NK-92 (cell line): ENCODE measurements around the gene PLAC8.
"Not testable (repeated sequence)": the region's sequence is repeated elsewhere in the genome, so short reads cannot be mapped to it uniquely, and the experiment has no call there.

Source experiments
- DNase-seq: peaks from one replicate; lab custom pipeline; 2025; ENCODE audit not compliant: unreplicated experiment; lab: John Stamatoyannopoulos, UW

The PLAC8 gene

DNA sequence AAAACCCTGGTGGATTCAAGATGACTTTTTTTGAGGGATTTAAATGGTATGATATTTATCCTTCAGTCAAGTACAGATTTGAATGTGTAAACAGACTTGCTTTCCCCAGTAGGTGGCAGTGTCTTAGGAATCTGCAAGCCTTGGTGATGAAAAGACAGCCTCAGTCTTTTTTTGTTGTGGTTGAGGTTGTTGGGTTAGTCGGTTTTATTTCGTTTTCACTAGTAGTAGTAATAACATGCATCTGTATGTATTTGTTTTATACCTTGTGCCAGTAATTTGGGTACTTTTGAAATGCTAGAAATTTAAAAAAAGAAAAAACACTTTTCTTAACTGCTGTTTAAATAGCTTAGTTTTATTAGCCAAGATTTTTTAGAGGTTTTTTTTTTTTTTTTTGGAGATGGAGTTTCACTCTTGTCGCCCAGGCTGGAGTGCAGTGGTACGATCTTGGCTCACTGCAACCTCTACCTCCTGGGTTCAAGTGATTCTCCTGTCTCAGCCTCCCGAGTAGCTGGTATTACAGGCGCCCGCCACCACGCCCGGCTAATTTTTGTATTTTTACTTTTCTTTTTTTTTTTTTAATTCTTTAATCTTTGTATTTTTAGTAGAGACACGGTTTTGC lies 40.3 kb downstream of the PLAC8 start:
- DNase-seq = no peak

DNA sequence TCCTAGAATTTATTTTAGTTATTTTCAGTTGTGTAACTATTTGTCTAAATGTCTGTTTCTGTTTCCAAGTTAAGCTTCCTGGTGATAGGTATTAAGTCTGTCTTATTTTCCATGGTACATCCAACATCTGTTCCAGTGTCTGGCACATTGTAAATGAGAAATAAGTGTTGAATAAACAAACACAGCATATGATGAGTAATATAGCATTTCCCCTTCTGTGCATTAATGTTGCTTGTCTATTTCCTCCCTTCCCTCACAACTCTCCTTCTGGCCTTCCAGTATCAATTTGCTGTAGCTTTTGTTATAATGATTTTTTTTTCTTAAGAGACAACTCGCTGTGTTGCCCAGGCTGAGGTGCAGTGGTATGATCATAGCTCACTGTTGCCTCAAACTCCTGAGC lies 43.4 kb downstream of the PLAC8 start:
- no peak for DNase-seq

GRCh38 chr4:83067058-83067639 lies 47.4 kb downstream of the PLAC8 start:
- no peak for DNase-seq

DNA sequence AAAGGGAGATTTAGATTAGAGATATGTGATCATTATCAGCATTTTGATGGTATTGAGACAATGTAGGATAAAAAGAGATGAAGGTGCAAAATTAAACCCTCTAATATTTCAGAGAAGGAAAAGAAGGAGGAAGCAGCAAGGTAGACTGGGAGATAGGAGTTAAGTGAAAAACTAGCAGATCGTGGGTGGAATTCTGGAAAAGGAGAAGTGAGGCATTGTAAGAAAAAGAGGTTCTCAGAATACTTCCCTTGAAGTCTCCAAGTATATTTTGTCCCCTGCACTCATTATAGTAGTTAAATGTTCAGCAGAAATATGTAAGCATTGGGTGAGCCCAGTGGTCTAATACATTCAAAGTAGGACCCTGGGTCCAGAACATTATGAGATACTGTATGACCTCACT lies 49.3 kb downstream of the PLAC8 start:
- DNase-seq = no peak

DNA sequence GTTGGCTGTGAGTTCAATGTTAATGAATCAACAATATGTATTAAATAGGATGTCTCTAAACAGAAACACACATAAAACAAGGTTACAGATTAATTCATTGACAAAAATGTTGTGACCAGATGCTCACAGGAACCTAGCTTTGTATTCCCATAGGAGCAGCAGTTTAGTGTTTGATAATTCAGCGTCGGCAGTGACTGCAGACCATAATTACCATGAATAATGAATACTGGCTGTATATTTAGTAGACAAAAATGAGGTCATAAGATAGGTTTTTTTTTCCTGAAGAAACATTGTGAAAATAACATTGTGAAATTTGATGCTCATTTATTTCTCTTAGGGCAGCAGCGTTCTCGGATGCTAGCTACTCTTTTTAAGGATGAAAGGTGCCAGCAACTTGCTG lies 51.8 kb downstream of the PLAC8 start:
- no peak for DNase-seq

GRCh38 chr4:83054928-83055327 lies 59.6 kb downstream of the PLAC8 start:
- DNase-seq = no peak

DNA sequence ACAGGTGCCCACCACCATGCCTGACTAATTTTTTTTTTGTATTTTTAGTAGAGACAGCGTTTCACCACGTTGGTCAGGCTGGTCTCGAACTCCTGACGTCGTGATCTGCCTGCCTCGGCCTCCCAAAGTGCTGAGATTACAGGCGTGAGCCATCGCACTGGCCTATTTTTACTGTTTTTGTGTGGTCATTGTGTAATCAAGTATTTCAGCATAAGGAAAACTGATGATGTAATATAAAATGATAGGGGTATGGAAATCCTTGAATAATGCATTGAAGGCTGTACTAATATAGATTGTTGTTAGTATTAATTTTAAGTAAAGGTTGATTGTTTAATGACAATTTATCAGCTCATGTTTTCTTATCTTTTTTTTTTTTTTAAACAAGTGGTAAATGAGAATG lies 65.7 kb downstream of the PLAC8 start:
- DNase-seq = not testable (repeated sequence)

- no peak for DNase-seq
Observed at GRCh38 chr4:83046693-83047473, 67.6 kb downstream of the PLAC8 start.

- no peak for DNase-seq
Observed at GRCh38 chr4:83043801-83044407, 70.6 kb downstream of the PLAC8 start.

DNA sequence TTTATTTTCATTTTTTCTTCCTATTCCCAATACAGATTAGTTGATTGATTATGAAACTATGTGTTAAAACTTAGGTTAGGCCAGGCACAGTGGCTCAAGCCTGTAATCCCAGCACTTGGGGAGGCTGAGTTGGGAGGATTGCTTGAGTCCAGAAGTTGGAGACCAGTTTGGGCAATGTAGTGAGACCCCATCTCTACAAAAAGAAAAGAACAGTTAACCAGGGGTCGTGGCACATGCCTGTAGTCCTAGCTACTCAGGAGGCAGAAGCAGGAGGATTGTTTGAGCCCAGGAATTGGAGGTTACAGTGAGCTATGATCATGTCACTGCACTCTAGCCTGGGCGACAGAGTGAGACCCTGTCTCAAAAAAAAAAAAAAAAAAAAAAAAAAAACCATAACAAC lies 71.4 kb downstream of the PLAC8 start:
- DNase-seq = not testable (repeated sequence)

DNA sequence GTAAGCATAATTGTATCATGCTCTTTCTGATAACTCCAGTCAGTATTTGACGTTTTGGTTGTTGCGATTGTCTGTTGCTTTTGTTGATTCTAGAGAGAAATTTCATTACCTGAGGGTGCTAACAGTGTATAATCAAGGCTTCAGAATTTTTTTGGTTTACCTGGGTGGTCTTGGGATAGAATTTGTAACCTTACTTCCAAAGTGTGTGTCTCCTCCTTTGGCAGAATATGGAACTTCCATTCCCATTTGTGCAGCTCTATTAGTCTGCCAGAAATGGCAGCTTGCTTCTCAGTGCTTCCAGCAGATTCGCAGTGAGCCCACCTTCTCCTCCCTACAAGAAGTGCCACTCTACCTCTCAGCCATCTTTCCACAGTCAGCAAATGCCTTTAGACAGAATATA lies 74.3 kb downstream of the PLAC8 start:
- no peak for DNase-seq
